Left hindlimb (tissue), 1 donor: ENCODE data around the gene ZNF770.
"Not testable (repeated sequence)": the region's sequence is repeated elsewhere in the genome, so short reads cannot be mapped to it uniquely, and the experiment has no call there.

Experiments used
- DNase-seq: peaks from one replicate; pipeline ENCODE4 v3.0.0-alpha.2; 2018

The ZNF770 gene

GRCh38 chr15:34976073-34976472 lies 12.0 kb downstream of the ZNF770 start:
- DNase-seq: no peak

GRCh38 chr15:34973512-34973911 lies 14.6 kb downstream of the ZNF770 start:
- DNase-seq: no peak

- not testable (repeated sequence) for DNase-seq
Measured at GRCh38 chr15:34970098-34970643, 17.9 kb downstream of the ZNF770 start.

- peak; percentile 96 for DNase-seq
Measured at GRCh38 chr15:34969340-34970097, 18.6 kb downstream of the ZNF770 start, which contains the start of gene AQR. Gene AQR (minus strand): TSS chr15:34969742. CDS start chr15:34969613, 129 bp downstream.

GRCh38 chr15:34964277-34964676 lies 23.8 kb downstream of the ZNF770 start:
- DNase-seq: no peak

GRCh38 chr15:34953851-34954250 lies 34.2 kb downstream of the ZNF770 start:
- DNase-seq: no peak

- no peak for DNase-seq
Measured at GRCh38 chr15:34952481-34952880, 35.6 kb downstream of the ZNF770 start.

GRCh38 chr15:34951993-34952392 lies 36.1 kb downstream of the ZNF770 start:
- DNase-seq: no peak

- no peak for DNase-seq
Measured at GRCh38 chr15:34944936-34945335, 43.2 kb downstream of the ZNF770 start.

GRCh38 chr15:34943711-34944110 lies 44.4 kb downstream of the ZNF770 start:
- DNase-seq: no peak

GRCh38 chr15:34943264-34943663 lies 44.8 kb downstream of the ZNF770 start:
- DNase-seq: not testable (repeated sequence)

GRCh38 chr15:34942363-34942762 lies 45.7 kb downstream of the ZNF770 start:
- DNase-seq: no peak

- DNase-seq: no peak
Measured at GRCh38 chr15:34941831-34942230, 46.3 kb downstream of the ZNF770 start.

- no peak for DNase-seq
Measured at GRCh38 chr15:34941185-34941698, 46.8 kb downstream of the ZNF770 start.

- no peak for DNase-seq
Measured at GRCh38 chr15:34933432-34933975, 54.6 kb downstream of the ZNF770 start.

- DNase-seq: not testable (repeated sequence)
Measured at GRCh38 chr15:34928349-34928748, 59.7 kb downstream of the ZNF770 start.
